Liver (tissue), 9 donors: Measurements from ENCODE around the gene TACC2. TPM values are rescaled to one million over a fixed set of nuclear protein-coding genes. Genes with fewer than 3 reads are reported as not detected.

Experiments used
- DNase-seq: peaks from one replicate; pipeline ENCODE4 v3.0.0-alpha.2; 2017; ENCODE audit warnings: low spot score
- H3K27ac ChIP-seq, 2 donors: one replicate each; pipeline ENCODE4 v1.7.0; 2013; ENCODE audit warnings: inconsistent platforms in 2 of 2, low read length in 2 of 2, control low read depth in 1 of 2, low read depth in 1 of 2, mild to moderate bottlenecking in 1 of 2
- H3K27me3 ChIP-seq, 4 donors: one replicate each; pipeline versions ENCODE4 v1.6.1 to v1.7.0; 2013; ENCODE audit warnings: low read length in 3 of 4, inconsistent platforms in 1 of 4, mild to moderate bottlenecking in 1 of 4, moderate library complexity in 1 of 4; ENCODE audit not compliant: control insufficient read depth in 4 of 4, insufficient read depth in 4 of 4
- H3K36me3 ChIP-seq, 4 donors: one replicate each; pipeline versions ENCODE4 v1.6.1 to v1.7.0; 2013; ENCODE audit warnings: low read length in 3 of 4, mild to moderate bottlenecking in 3 of 4, low read depth in 1 of 4, moderate library complexity in 1 of 4; ENCODE audit not compliant: control insufficient read depth in 4 of 4, insufficient read depth in 3 of 4
- H3K4me1 ChIP-seq, 4 donors: one replicate each; pipeline versions ENCODE4 v1.6.1 to v1.7.0; 2013; ENCODE audit warnings: low read length in 3 of 4, mild to moderate bottlenecking in 3 of 4, moderate library complexity in 1 of 4; ENCODE audit not compliant: control insufficient read depth in 4 of 4, insufficient read depth in 4 of 4
- H3K4me3 ChIP-seq, 3 donors: one replicate each; pipeline versions ENCODE4 v1.6.1 to v1.7.0; 2013; ENCODE audit warnings: low read length in 3 of 3, control low read depth in 1 of 3, low read depth in 1 of 3, mild to moderate bottlenecking in 1 of 3
- H3K9ac ChIP-seq, 2 donors: one replicate each; pipeline ENCODE4 v1.7.0; 2013; ENCODE audit warnings: low read length in 2 of 2, mild to moderate bottlenecking in 2 of 2, moderate library complexity in 2 of 2, control low read depth in 1 of 2, low read depth in 1 of 2
- H3K9me3 ChIP-seq, 4 donors: one replicate each; pipeline versions ENCODE4 v1.6.1 to v1.7.0; 2013; ENCODE audit warnings: low read length in 3 of 4; ENCODE audit not compliant: control insufficient read depth in 4 of 4
- EGR1 ChIP-seq, 2 donors: IDR thresholded peaks; 2 replicates each; pipeline ENCODE4 v1.6.1; 2016 to 2018; ENCODE audit warnings: antibody characterized with exemption in 2 of 2, low read depth in 2 of 2
- FOXA1 ChIP-seq: IDR thresholded peaks from 2 replicates; pipeline ENCODE4 v1.6.1; 2016; ENCODE audit warnings: antibody characterized with exemption
- FOXA2 ChIP-seq: IDR thresholded peaks from 2 replicates; pipeline ENCODE4 v1.6.1; 2016; ENCODE audit warnings: antibody characterized with exemption
- GABPA ChIP-seq, 2 donors: IDR thresholded peaks in 1 of 2; conservative IDR thresholded peaks in 1 of 2; 2 replicates each; pipeline ENCODE4 v1.6.1; 2016; ENCODE audit warnings: antibody characterized with exemption in 2 of 2, mild to moderate bottlenecking in 1 of 2, moderate library complexity in 1 of 2
- HNF4A ChIP-seq, 2 donors: conservative IDR thresholded peaks; 2 replicates each; pipeline ENCODE4 v1.6.1; 2016; ENCODE audit warnings: antibody characterized with exemption in 2 of 2, mild to moderate bottlenecking in 2 of 2
- HNF4G ChIP-seq: IDR thresholded peaks from 2 replicates; pipeline ENCODE4 v1.6.1; 2016; ENCODE audit warnings: antibody characterized with exemption
- JUND ChIP-seq, 2 donors: IDR thresholded peaks; 2 replicates each; pipeline ENCODE4 v1.6.1; 2016; ENCODE audit warnings: antibody characterized with exemption in 2 of 2
- NR2F2 ChIP-seq: IDR thresholded peaks from 2 replicates; pipeline ENCODE4 v1.6.1; 2016; ENCODE audit warnings: antibody characterized with exemption
- RAD21 ChIP-seq, 2 donors: IDR thresholded peaks; 2 replicates each; pipeline ENCODE4 v1.6.1; 2016; ENCODE audit warnings: antibody characterized with exemption in 2 of 2, mild to moderate bottlenecking in 2 of 2
- RXRA ChIP-seq, 2 donors: IDR thresholded peaks; 2 replicates each; pipeline ENCODE4 v1.6.1; 2017 to 2018; ENCODE audit warnings: antibody characterized with exemption in 2 of 2, mild to moderate bottlenecking in 1 of 2
- SP1 ChIP-seq: IDR thresholded peaks from 2 replicates; pipeline ENCODE4 v1.6.1; 2018; ENCODE audit warnings: antibody characterized with exemption, mild to moderate bottlenecking
- TAF1 ChIP-seq: conservative IDR thresholded peaks from 2 replicates; pipeline ENCODE4 v1.6.1; 2016; ENCODE audit warnings: antibody characterized with exemption, mild to moderate bottlenecking
- YY1 ChIP-seq: IDR thresholded peaks from 2 replicates; pipeline ENCODE4 v1.6.1; 2016; ENCODE audit warnings: antibody characterized with exemption, mild to moderate bottlenecking
- WGBS: extraction: QIAGEN DNeasy Blood & Tissue Kit; methylation state at CpG from one replicate; pipeline ENCODE4 v1.1.7; 2013; 5-methylcytosine and 5-hydroxymethylcytosine counted together
- polyA plus RNA-seq, 2 donors: library from polyadenylated mRNA; stranded (reverse) in 1 of 2; unstranded in 1 of 2; fragments of 200-250 nt in 1 of 2; fragments of >200 nt in 1 of 2; fragmentation: Nextera tagmentation in 1 of 2; extraction: Ambion mirVana in 1 of 2; gene quantifications; one replicate each; pipeline versions ENCODE4 v1.2.1 to v1.2.3, GENCODE V29; 2013 to 2015
- total RNA-seq, 2 donors: library from RNA; depleted of rRNA; stranded (reverse); fragments of >200 nt; gene quantifications; one replicate each; pipeline ENCODE4 v1.2.3, GENCODE V29; 2014
- TF ChIP-seq, protein P1 (sequence below): IDR thresholded peaks from 2 replicates; pipeline ENCODE4 v1.6.1; 2016; ENCODE audit warnings: antibody characterized with exemption
- TF ChIP-seq, protein P2 (sequence below): IDR thresholded peaks from 2 replicates; pipeline ENCODE4 v1.6.1; 2016; ENCODE audit warnings: antibody characterized with exemption
- TF ChIP-seq, protein P3 (sequence below): IDR thresholded peaks from 2 replicates; pipeline ENCODE4 v1.6.1; 2016; ENCODE audit warnings: antibody characterized with exemption
- TF ChIP-seq, protein P4 (sequence below): fragments of 150-350 bp; IDR thresholded peaks from 2 replicates; pipeline ENCODE4 v1.5.1; 2017; ENCODE audit warnings: improper control_type of control experiment, low read depth, low read length; ENCODE audit not compliant: missing input control
- TF ChIP-seq, protein P5 (sequence below): IDR thresholded peaks from 2 replicates; pipeline ENCODE4 v1.6.1; 2016; ENCODE audit warnings: antibody characterized with exemption, mild to moderate bottlenecking
- donor health status: healthy.
- donor health status: healthy.
- donor health status: healthy.
- donor health status: healthy.
- donor health status: healthy.

TACC2 gene
- total and polyA plus RNA-seq, 4 donors: 1.5 to 9.1 (median 7.8) TPM

DNA sequence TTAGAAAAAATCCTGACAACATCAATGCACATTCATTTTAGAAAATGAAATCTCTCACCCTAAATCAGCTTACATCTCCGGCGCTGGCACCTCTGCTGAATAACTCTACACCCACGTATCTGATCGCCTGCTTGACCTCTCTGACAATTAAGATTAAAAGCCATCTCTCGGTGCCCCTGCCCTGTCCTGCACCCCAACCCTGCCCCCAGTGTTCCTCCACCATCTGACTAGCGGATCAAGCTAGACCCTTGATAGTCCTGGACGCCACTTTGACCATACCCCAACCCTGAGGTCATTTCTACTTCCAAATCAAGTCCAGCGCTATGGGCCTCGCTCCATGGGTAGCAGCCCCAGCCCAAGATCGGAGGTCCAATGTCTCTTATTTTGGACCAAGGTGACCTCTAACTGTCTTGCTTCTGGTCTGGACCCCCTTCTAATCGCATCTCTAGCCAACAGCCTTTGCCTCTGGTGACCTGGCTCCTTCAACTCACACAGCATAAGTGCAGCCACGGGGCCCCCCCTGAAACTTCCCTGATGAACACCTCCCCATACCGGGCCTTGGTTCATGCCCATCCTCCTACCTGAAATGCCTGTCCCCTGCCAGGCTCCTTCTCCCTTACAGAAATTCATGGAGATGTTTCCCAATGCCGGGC is 310.6 kb downstream of the TACC2 start:
- Histone ChIP-seq H3K4me3 (no peak overlapping the region), H3K27ac (peak overlapping the region; percentile 42 to 71), H3K9me3 (no peaks in the 10 kb centered on the region), H3K27me3 (no peaks in the 10 kb centered on the region), H3K9ac (no peak overlapping the region), H3K36me3 (no peaks in the 10 kb centered on the region), H3K4me1 (peaks cover 2 to 18% (median 10%) of the 10 kb centered on the region in 4 donors)
- no peak for DNase-seq
- TF ChIP-seq JUND (IDR thresholded peaks at IDR 0.05) (no peak), TAF1 (no peak), HNF4G (no peak), YY1 (no peak), GABPA (IDR thresholded peaks at IDR 0.05 in 1 of 2, conservative IDR thresholded peaks at IDR 0.05 in 1 of 2) (no peak), EGR1 (IDR thresholded peaks at IDR 0.05; ENCODE audit: low read depth in 2 of 2) (no peak), FOXA2 (no peak), RAD21 (IDR thresholded peaks at IDR 0.05) (no peak), NR2F2 (no peak), FOXA1 (no peak), RXRA (IDR thresholded peaks at IDR 0.05) (no peak), SP1 (no peak), HNF4A (conservative IDR thresholded peaks at IDR 0.05) (no peak)
- TF ChIP-seq, protein P1, sequence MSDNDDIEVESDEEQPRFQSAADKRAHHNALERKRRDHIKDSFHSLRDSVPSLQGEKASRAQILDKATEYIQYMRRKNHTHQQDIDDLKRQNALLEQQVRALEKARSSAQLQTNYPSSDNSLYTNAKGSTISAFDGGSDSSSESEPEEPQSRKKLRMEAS: no peak
- TF ChIP-seq, protein P2, sequence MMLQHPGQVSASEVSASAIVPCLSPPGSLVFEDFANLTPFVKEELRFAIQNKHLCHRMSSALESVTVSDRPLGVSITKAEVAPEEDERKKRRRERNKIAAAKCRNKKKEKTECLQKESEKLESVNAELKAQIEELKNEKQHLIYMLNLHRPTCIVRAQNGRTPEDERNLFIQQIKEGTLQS: no peak
- TF ChIP-seq, protein P3, sequence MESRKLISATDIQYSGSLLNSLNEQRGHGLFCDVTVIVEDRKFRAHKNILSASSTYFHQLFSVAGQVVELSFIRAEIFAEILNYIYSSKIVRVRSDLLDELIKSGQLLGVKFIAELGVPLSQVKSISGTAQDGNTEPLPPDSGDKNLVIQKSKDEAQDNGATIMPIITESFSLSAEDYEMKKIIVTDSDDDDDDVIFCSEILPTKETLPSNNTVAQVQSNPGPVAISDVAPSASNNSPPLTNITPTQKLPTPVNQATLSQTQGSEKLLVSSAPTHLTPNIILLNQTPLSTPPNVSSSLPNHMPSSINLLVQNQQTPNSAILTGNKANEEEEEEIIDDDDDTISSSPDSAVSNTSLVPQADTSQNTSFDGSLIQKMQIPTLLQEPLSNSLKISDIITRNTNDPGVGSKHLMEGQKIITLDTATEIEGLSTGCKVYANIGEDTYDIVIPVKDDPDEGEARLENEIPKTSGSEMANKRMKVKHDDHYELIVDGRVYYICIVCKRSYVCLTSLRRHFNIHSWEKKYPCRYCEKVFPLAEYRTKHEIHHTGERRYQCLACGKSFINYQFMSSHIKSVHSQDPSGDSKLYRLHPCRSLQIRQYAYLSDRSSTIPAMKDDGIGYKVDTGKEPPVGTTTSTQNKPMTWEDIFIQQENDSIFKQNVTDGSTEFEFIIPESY: no peak
- TF ChIP-seq, protein P4, sequence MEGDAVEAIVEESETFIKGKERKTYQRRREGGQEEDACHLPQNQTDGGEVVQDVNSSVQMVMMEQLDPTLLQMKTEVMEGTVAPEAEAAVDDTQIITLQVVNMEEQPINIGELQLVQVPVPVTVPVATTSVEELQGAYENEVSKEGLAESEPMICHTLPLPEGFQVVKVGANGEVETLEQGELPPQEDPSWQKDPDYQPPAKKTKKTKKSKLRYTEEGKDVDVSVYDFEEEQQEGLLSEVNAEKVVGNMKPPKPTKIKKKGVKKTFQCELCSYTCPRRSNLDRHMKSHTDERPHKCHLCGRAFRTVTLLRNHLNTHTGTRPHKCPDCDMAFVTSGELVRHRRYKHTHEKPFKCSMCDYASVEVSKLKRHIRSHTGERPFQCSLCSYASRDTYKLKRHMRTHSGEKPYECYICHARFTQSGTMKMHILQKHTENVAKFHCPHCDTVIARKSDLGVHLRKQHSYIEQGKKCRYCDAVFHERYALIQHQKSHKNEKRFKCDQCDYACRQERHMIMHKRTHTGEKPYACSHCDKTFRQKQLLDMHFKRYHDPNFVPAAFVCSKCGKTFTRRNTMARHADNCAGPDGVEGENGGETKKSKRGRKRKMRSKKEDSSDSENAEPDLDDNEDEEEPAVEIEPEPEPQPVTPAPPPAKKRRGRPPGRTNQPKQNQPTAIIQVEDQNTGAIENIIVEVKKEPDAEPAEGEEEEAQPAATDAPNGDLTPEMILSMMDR: no peak
- TF ChIP-seq, protein P5, sequence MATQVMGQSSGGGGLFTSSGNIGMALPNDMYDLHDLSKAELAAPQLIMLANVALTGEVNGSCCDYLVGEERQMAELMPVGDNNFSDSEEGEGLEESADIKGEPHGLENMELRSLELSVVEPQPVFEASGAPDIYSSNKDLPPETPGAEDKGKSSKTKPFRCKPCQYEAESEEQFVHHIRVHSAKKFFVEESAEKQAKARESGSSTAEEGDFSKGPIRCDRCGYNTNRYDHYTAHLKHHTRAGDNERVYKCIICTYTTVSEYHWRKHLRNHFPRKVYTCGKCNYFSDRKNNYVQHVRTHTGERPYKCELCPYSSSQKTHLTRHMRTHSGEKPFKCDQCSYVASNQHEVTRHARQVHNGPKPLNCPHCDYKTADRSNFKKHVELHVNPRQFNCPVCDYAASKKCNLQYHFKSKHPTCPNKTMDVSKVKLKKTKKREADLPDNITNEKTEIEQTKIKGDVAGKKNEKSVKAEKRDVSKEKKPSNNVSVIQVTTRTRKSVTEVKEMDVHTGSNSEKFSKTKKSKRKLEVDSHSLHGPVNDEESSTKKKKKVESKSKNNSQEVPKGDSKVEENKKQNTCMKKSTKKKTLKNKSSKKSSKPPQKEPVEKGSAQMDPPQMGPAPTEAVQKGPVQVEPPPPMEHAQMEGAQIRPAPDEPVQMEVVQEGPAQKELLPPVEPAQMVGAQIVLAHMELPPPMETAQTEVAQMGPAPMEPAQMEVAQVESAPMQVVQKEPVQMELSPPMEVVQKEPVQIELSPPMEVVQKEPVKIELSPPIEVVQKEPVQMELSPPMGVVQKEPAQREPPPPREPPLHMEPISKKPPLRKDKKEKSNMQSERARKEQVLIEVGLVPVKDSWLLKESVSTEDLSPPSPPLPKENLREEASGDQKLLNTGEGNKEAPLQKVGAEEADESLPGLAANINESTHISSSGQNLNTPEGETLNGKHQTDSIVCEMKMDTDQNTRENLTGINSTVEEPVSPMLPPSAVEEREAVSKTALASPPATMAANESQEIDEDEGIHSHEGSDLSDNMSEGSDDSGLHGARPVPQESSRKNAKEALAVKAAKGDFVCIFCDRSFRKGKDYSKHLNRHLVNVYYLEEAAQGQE: no peak
- WGBS: 91% methylated on average over 14 of the region's 14 CpGs
